Measurements from ENCODE around the gene METRN. TPM values are rescaled to one million over a fixed set of nuclear protein-coding genes. Genes with fewer than 3 reads are reported as not detected.
A peak's percentile ranks its signal among the peaks of the same experiment; 100 is the strongest.

METRN gene
- total RNA-seq, 1 donor, result 33.3 TPM

- Histone ChIP-seq H2AFZ (ENCODE audit: low read length) (no peak overlapping the region), H3K4me2 (ENCODE audit: insufficient read depth, low read length) (no peak overlapping the region), H4K20me1 (ENCODE audit: insufficient read depth, low read length) (peaks cover 18% of the 10 kb centered on the region), H3K36me3 (ENCODE audit: insufficient read depth, low read length) (no peaks in the 10 kb centered on the region), H3K4me3 (ENCODE audit: insufficient read depth, low read length) (no peak overlapping the region), H3K4me1 (ENCODE audit: insufficient read depth, low read length) (no peaks in the 10 kb centered on the region), H3K27me3 (ENCODE audit: insufficient read depth, low read length) (peaks cover 57% of the 10 kb centered on the region), H3K27ac (ENCODE audit: low read depth, low read length) (no peak overlapping the region), H3K9me3 (ENCODE audit: low read depth, low read length) (no peaks in the 10 kb centered on the region), H3K79me2 (ENCODE audit: insufficient read depth, low read length) (no peaks in the 10 kb centered on the region)
- TF ChIP-seq CTCF (IDR thresholded peaks at IDR 0.05; ENCODE audit: extremely low read depth, low read depth, low read length), result no peak
- no peak for DNase-seq (ENCODE audit: insufficient read length, low spot score, missing footprints)
Measured at GRCh38 chr16:698911-699671, 15.8 kb upstream of the METRN start.

- Histone ChIP-seq H3K4me2 (ENCODE audit: insufficient read depth, low read length) (no peak overlapping the region), H4K20me1 (ENCODE audit: insufficient read depth, low read length) (peaks cover 14% of the 10 kb centered on the region), H3K79me2 (ENCODE audit: insufficient read depth, low read length) (no peaks in the 10 kb centered on the region), H3K36me3 (ENCODE audit: insufficient read depth, low read length) (no peaks in the 10 kb centered on the region), H3K27ac (ENCODE audit: low read depth, low read length) (no peak overlapping the region), H3K27me3 (ENCODE audit: insufficient read depth, low read length) (peaks cover 50% of the 10 kb centered on the region), H2AFZ (ENCODE audit: low read length) (no peak overlapping the region), H3K9me3 (ENCODE audit: low read depth, low read length) (no peaks in the 10 kb centered on the region), H3K4me3 (ENCODE audit: insufficient read depth, low read length) (no peak overlapping the region), H3K4me1 (ENCODE audit: insufficient read depth, low read length) (no peaks in the 10 kb centered on the region)
- peak; percentile 99 for DNase-seq (ENCODE audit: insufficient read length, low spot score, missing footprints)
- TF ChIP-seq CTCF (IDR thresholded peaks at IDR 0.05; ENCODE audit: extremely low read depth, low read depth, low read length), result no peak
Measured at GRCh38 chr16:700684-701584, 14.0 kb upstream of the METRN start.

- DNase-seq (ENCODE audit: insufficient read length, low spot score, missing footprints), result no peak
- Histone ChIP-seq H3K4me2 (ENCODE audit: insufficient read depth, low read length) (no peak overlapping the region), H3K36me3 (ENCODE audit: insufficient read depth, low read length) (no peaks in the 10 kb centered on the region), H3K79me2 (ENCODE audit: insufficient read depth, low read length) (no peaks in the 10 kb centered on the region), H4K20me1 (ENCODE audit: insufficient read depth, low read length) (peaks cover 15% of the 10 kb centered on the region), H3K4me3 (ENCODE audit: insufficient read depth, low read length) (no peak overlapping the region), H2AFZ (ENCODE audit: low read length) (no peak overlapping the region), H3K4me1 (ENCODE audit: insufficient read depth, low read length) (no peaks in the 10 kb centered on the region), H3K27ac (ENCODE audit: low read depth, low read length) (no peak overlapping the region), H3K9me3 (ENCODE audit: low read depth, low read length) (no peaks in the 10 kb centered on the region), H3K27me3 (ENCODE audit: insufficient read depth, low read length) (peaks cover 57% of the 10 kb centered on the region)
- no peak for TF ChIP-seq CTCF (IDR thresholded peaks at IDR 0.05; ENCODE audit: extremely low read depth, low read depth, low read length)
Measured at GRCh38 chr16:702341-702740, 12.6 kb upstream of the METRN start.

GRCh38 chr16:703406-703805 is 11.5 kb upstream of the METRN start:
- no peak for DNase-seq (ENCODE audit: insufficient read length, low spot score, missing footprints)
- Histone ChIP-seq H2AFZ (ENCODE audit: low read length) (no peak overlapping the region), H4K20me1 (ENCODE audit: insufficient read depth, low read length) (peaks cover 15% of the 10 kb centered on the region), H3K36me3 (ENCODE audit: insufficient read depth, low read length) (no peaks in the 10 kb centered on the region), H3K4me3 (ENCODE audit: insufficient read depth, low read length) (no peak overlapping the region), H3K4me1 (ENCODE audit: insufficient read depth, low read length) (no peaks in the 10 kb centered on the region), H3K4me2 (ENCODE audit: insufficient read depth, low read length) (no peak overlapping the region), H3K27me3 (ENCODE audit: insufficient read depth, low read length) (peaks cover 65% of the 10 kb centered on the region), H3K9me3 (ENCODE audit: low read depth, low read length) (no peaks in the 10 kb centered on the region), H3K27ac (ENCODE audit: low read depth, low read length) (no peak overlapping the region), H3K79me2 (ENCODE audit: insufficient read depth, low read length) (no peaks in the 10 kb centered on the region)
- no peak for TF ChIP-seq CTCF (IDR thresholded peaks at IDR 0.05; ENCODE audit: extremely low read depth, low read depth, low read length)

Measured in osteoblast (primary cell).